Naive B cell (primary cell): ENCODE results near the gene TNRC18. TPM values are rescaled to one million over a fixed set of nuclear protein-coding genes. Genes with fewer than 3 reads are reported as not detected.
"Not testable (repeated sequence)": the region's sequence is repeated elsewhere in the genome, so short reads cannot be mapped to it uniquely, and the experiment has no call there.

Experiments used
- ATAC-seq, 2 donors: fragments of 150-1000 bp; cut with Tn5 transposase; 2 replicates each; pipeline ENCODE4 v1.10.0; 2021; ENCODE audit warnings: low read depth in 2 of 2, mild to moderate bottlenecking in 2 of 2, moderate library complexity in 2 of 2
- DNase-seq: peaks from one replicate; pipeline ENCODE4 v3.0.0; 2022
- H3K27ac Mint-ChIP-seq, 6 donors: one replicate each; pipeline ENCODE4 v1.8.0; 2020 to 2022; ENCODE audit warnings: mild to moderate bottlenecking in 6 of 6, mixed read lengths in 6 of 6, moderate library complexity in 5 of 6, inconsistent platforms in 2 of 6
- H3K27me3 Mint-ChIP-seq, 3 donors: one replicate each; pipeline ENCODE4 v1.8.0; 2021 to 2022; ENCODE audit warnings: mixed read lengths in 3 of 3, mild to moderate bottlenecking in 1 of 3
- H3K36me3 Mint-ChIP-seq, 2 donors: one replicate each; pipeline ENCODE4 v1.8.0; 2020 to 2022; ENCODE audit warnings: mixed read lengths in 2 of 2, inconsistent platforms in 1 of 2, mild to moderate bottlenecking in 1 of 2
- H3K4me1 Mint-ChIP-seq, 3 donors: one replicate each; pipeline ENCODE4 v1.8.0; 2020 to 2022; ENCODE audit warnings: mixed read lengths in 3 of 3, inconsistent platforms in 1 of 3, mild to moderate bottlenecking in 1 of 3, moderate library complexity in 1 of 3
- H3K4me3 Mint-ChIP-seq, 8 donors: one replicate each; pipeline ENCODE4 v1.8.0; 2020 to 2022; ENCODE audit warnings: mild to moderate bottlenecking in 8 of 8, mixed read lengths in 8 of 8, moderate library complexity in 8 of 8, inconsistent platforms in 2 of 8
- H3K9me3 Mint-ChIP-seq, 7 donors: one replicate each; pipeline ENCODE4 v1.8.0; 2020 to 2022; ENCODE audit warnings: mixed read lengths in 7 of 7, mild to moderate bottlenecking in 5 of 7, inconsistent platforms in 2 of 7, moderate library complexity in 1 of 7
- polyA plus RNA-seq, 6 donors: library from polyadenylated mRNA; unstranded; fragments of 300-500 nt; fragmentation: Illumina TruSeq; gene quantifications; one replicate each; pipeline ENCODE4 v1.2.3, GENCODE V29; 2021; ENCODE audit warnings: low read depth in 6 of 6

TNRC18 gene
- polyA plus RNA-seq, result 1 to 10 TPM in 4 of 6 donors, under 1 TPM in 1, not detected in 1; 0.29 to 2.9 (median 2.0) TPM

DNA sequence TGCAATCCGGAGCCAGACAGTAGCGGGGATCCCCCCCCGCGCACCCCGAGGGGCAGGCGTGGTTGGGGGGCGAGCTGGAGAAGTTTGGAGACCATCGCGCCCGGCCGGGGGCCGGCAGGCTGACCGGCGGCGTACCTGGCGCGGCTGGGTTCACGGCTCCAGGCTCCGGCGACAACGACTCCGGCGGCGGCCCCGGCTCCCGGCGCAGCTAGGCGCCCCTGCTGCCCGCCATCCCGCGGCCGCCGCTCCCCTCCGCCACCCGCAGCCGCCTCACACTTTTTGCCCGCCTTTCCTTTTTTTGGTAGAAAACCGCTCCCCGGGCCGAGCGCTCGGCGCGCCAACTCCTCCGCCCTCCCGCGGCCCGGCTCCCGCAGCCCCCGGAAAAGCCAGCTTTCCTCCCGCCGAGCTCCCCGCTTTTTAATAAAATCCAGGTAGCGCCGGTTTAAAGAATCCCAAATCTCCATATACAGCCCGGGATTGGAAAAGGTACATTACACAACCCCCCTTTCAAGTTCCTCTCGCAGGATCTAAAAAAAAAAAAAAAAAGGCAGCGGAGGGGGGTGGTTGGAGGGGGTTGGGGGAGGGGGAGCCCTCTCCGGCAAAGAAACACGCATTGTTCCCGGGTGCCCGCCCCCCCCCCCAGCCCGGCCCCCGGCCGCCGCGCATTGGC is at the start of gene TNRC18:
Gene TNRC18 (minus strand): TSS at position 529 of the 670 bp plus-strand sequence. CDS start 2,588 bp downstream, outside the sequence.
- Mint-ChIP-seq H3K27me3 (peaks cover 43 to 66% (median 47%) of the 10 kb centered on the region in 3 donors), H3K4me1 (peaks cover 42 to 54% (median 52%) of the 10 kb centered on the region in 3 donors)
- DNase-seq, result peak; percentile 19

GRCh38 chr7:5472432-5473315 is 49.0 kb upstream of the TNRC18 start:
- H3K27ac Mint-ChIP-seq, result no peak overlapping the region
- H3K9me3 Mint-ChIP-seq, result no peaks in the 10 kb centered on the region
- H3K36me3 Mint-ChIP-seq, result peaks cover 0 to 7% of the 10 kb centered on the region in 2 donors
- ATAC-seq, result no peak
- peaks cover 0 to 6% (median 6%) of the 10 kb centered on the region in 3 donors for H3K4me1 Mint-ChIP-seq
- DNase-seq, result no peak
- H3K4me3 Mint-ChIP-seq, result no peak overlapping the region
- no peaks in the 10 kb centered on the region for H3K27me3 Mint-ChIP-seq

More for the DNA sequence above, at the start of gene TNRC18:
- no peaks in the 10 kb centered on the region for H3K36me3 Mint-ChIP-seq
- ATAC-seq, result no peak
- H3K27ac Mint-ChIP-seq, result peak within 1 kb of the TSS; percentile 24 to 95 (median 74)
- peaks cover 0 to 2% (median 0%) of the 10 kb centered on the region in 7 donors for H3K9me3 Mint-ChIP-seq
- peak within 1 kb of the TSS; percentile 85 to 95 (median 90) for H3K4me3 Mint-ChIP-seq

- H3K4me3 Mint-ChIP-seq, H3K36me3 Mint-ChIP-seq, H3K27ac Mint-ChIP-seq, ATAC-seq, DNase-seq, H3K4me1 Mint-ChIP-seq, H3K9me3 Mint-ChIP-seq, H3K27me3 Mint-ChIP-seq: not testable (repeated sequence)
Observed at GRCh38 chr7:5471623-5472022, 48.0 kb upstream of the TNRC18 start.

DNA sequence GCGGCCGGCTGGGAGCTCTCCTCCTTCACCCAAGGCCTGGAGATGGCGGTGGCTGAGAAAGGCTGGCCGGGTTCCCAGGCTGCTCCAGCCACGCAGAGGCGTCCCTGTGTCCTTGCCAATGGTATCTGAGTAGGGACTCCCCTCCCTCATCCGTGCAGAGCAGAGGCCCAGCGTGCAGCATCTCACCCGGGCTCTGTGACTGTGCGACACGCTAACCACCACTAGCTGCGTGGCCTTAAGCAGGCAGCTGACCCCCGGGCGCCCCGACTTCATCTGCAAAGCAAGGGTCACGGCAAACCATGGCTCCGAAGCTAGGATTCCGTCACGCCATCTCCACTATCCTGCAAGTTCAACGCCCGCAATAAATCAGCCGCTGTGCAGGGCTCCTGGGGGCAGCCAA is 47.2 kb upstream of the TNRC18 start:
- Mint-ChIP-seq H3K9me3 (no peaks in the 10 kb centered on the region), H3K27me3 (no peaks in the 10 kb centered on the region), H3K27ac (no peak overlapping the region), H3K36me3 (peaks cover 0 to 7% of the 10 kb centered on the region in 2 donors), H3K4me3 (no peak overlapping the region), H3K4me1 (peaks cover 0 to 6% (median 0%) of the 10 kb centered on the region in 3 donors)
- ATAC-seq (no peak), DNase-seq (no peak)

GRCh38 chr7:5470167-5470532 is 46.5 kb upstream of the TNRC18 start:
- H3K9me3 Mint-ChIP-seq, result no peaks in the 10 kb centered on the region
- peaks cover 0 to 7% of the 10 kb centered on the region in 2 donors for H3K36me3 Mint-ChIP-seq
- no peak overlapping the region for H3K4me3 Mint-ChIP-seq
- H3K27ac Mint-ChIP-seq, result no peak overlapping the region
- H3K4me1 Mint-ChIP-seq, result peaks cover 0 to 6% (median 0%) of the 10 kb centered on the region in 3 donors
- ATAC-seq, result no peak
- no peak for DNase-seq
- H3K27me3 Mint-ChIP-seq, result no peaks in the 10 kb centered on the region

GRCh38 chr7:5469375-5470166 is 45.9 kb upstream of the TNRC18 start:
- Mint-ChIP-seq H3K9me3 (no peaks in the 10 kb centered on the region), H3K4me1 (peaks cover 0 to 6% (median 0%) of the 10 kb centered on the region in 3 donors), H3K4me3 (peak overlapping the region in 1 of 8 donors; percentile 1), H3K27ac (no peak overlapping the region), H3K27me3 (no peaks in the 10 kb centered on the region), H3K36me3 (peaks cover 0 to 7% of the 10 kb centered on the region in 2 donors)
- ATAC-seq (no peak), DNase-seq (no peak)

GRCh38 chr7:5467645-5468044 is 44.0 kb upstream of the TNRC18 start:
- Mint-ChIP-seq H3K9me3 (no peaks in the 10 kb centered on the region), H3K36me3 (peaks cover 0 to 7% of the 10 kb centered on the region in 2 donors), H3K27me3 (no peaks in the 10 kb centered on the region), H3K4me3 (no peak overlapping the region), H3K27ac (no peak overlapping the region), H3K4me1 (peaks cover 0 to 6% (median 0%) of the 10 kb centered on the region in 3 donors)
- no peak for ATAC-seq
- DNase-seq, result no peak

DNA sequence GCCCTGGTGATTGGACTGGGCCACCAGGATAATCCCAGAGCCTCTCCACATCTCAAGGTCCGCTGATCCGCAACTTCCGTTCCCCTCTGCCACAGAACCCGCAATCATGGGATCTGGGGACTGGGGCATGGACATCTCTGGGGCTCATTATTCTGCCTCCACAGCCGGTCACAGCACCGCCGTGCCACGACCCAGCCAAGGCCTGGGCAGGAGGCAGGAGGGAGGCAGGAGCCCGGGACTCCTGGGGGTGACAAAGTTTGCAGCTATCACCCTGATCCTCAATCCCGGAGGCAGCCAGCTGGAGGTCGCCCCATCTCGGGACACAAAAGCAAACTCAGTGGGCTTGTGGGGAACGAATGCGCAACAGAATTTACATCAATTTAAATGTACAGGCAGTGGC is 42.9 kb upstream of the TNRC18 start:
- Mint-ChIP-seq H3K4me1 (peaks cover 6 to 9% (median 8%) of the 10 kb centered on the region in 3 donors), H3K27ac (no peak overlapping the region), H3K4me3 (peak overlapping the region in 2 of 8 donors; percentile 42 to 56), H3K9me3 (no peaks in the 10 kb centered on the region), H3K27me3 (peaks cover 0 to 2% (median 0%) of the 10 kb centered on the region in 3 donors), H3K36me3 (peaks cover 0 to 7% of the 10 kb centered on the region in 2 donors)
- no peak for ATAC-seq
- no peak for DNase-seq

GRCh38 chr7:5463031-5463430 is 39.4 kb upstream of the TNRC18 start:
- Mint-ChIP-seq H3K36me3 (no peaks in the 10 kb centered on the region), H3K27ac (no peak overlapping the region), H3K4me1 (peaks cover 0 to 16% (median 8%) of the 10 kb centered on the region in 3 donors), H3K4me3 (no peak overlapping the region), H3K9me3 (no peaks in the 10 kb centered on the region), H3K27me3 (peaks cover 0 to 8% (median 0%) of the 10 kb centered on the region in 3 donors)
- ATAC-seq, result no peak
- no peak for DNase-seq

DNA sequence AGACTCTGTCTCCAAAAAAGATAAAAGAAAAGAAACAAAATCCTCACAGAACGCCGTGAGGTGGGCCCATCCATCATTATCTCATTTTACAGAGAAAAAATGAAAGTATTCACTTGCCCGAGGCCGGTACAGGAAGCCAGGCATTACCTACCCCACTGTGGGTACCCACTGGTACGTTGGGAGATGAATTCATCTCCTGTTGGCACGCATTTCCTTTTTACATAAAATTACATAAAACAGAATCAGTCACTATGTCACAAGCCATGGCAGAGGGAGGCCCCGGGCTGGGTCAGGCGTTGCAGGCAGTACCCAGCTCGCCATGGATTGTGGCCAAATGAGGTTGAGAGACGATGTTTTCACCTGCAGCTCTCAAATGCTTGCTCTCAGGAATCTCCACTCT is 38.6 kb upstream of the TNRC18 start:
- Mint-ChIP-seq H3K4me3 (no peak overlapping the region), H3K4me1 (peaks cover 0 to 23% (median 16%) of the 10 kb centered on the region in 3 donors), H3K9me3 (no peaks in the 10 kb centered on the region), H3K27me3 (peaks cover 0 to 8% (median 0%) of the 10 kb centered on the region in 3 donors), H3K36me3 (no peaks in the 10 kb centered on the region), H3K27ac (peak overlapping the region in 2 of 6 donors; percentile 33 to 34)
- no peak for DNase-seq
- ATAC-seq, result no peak

DNA sequence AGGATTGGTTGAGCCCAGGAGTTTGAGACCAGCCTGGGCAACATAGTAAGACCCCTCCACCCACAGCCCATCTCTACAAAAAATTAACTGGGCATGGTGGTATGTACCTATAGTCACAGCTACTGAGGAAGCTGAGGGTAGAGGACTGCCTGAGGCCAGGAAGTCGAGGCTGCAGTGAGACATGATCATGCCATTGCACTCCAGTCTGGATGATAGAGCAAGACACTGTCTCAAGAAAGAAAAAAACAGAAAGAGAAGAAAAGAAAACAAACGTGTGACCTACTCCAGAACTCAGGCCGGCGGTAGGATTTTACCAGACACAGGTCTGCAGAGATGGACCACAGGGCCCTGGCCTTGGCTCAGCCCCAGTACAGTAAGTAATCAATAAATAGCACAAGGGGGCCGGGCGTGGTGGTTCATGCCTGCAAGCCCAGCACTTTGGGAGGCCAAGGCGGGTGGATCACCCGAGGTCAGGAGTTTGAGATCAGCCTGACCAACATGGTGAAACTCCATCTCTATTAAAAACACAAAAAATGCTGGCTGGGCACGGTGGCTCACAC is 35.4 kb upstream of the TNRC18 start:
- Mint-ChIP-seq H3K27ac (no peak overlapping the region), H3K36me3 (peaks cover 0 to 12% of the 10 kb centered on the region in 2 donors), H3K4me3 (no peak overlapping the region), H3K9me3 (peaks cover 0 to 2% (median 0%) of the 10 kb centered on the region in 7 donors), H3K27me3 (peaks cover 9 to 29% (median 15%) of the 10 kb centered on the region in 3 donors), H3K4me1 (peaks cover 7 to 24% (median 23%) of the 10 kb centered on the region in 3 donors)
- ATAC-seq (no peak), DNase-seq (no peak)

- DNase-seq (no peak), ATAC-seq (no peak)
- H3K4me1 Mint-ChIP-seq, result peaks cover 7 to 23% (median 22%) of the 10 kb centered on the region in 3 donors
- H3K27ac Mint-ChIP-seq, result no peak overlapping the region
- H3K4me3 Mint-ChIP-seq, result no peak overlapping the region
- peaks cover 0 to 12% of the 10 kb centered on the region in 2 donors for H3K36me3 Mint-ChIP-seq
- peaks cover 15 to 29% (median 22%) of the 10 kb centered on the region in 3 donors for H3K27me3 Mint-ChIP-seq
- peaks cover 0 to 2% (median 0%) of the 10 kb centered on the region in 7 donors for H3K9me3 Mint-ChIP-seq
Observed at GRCh38 chr7:5457245-5457735, 33.7 kb upstream of the TNRC18 start.
